ENCODE measurements around the gene MME. TPM values are rescaled to one million over a fixed set of nuclear protein-coding genes. Genes with fewer than 3 reads are reported as not detected.

MME gene
- total and polyA plus RNA-seq, 10 of the 15 experiments (the other 5 are each of a cell fraction or from before 2014, with no cell fraction given): under 0.01 to 0.23 (median 0.09) TPM; not detected in 3

DNA sequence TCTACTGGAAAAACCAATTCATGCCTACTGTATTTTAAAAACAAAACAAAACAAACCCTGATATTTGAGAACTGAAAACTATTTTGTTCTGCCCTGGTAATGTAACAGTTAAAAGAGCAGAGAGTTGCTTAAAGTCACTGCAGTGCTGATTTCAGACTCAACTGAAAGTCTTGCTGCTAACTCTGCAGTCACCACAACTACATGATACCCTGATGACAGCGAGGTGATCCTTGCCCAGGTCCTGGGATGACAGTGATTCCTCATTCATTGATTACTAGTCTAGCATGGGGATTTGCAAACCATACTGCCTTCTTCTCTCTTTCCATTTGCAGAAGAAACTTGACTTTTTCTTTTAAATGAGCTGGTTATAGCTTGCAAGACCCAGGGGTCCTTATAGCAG lies 67.5 kb downstream of the MME start:
- intact Hi-C loops (cut with micrococcal nuclease; ENCODE audit: unreplicated experiment): no loop called here
- no TSS peak for BruUV-seq (replicated peaks)
- POLR2A ChIA-PET: no interaction called here

More for the DNA sequence above, 67.5 kb downstream of the MME start:
- ChIA-PET SMC1A (ENCODE audit: uncharacterized antibody, unreplicated experiment) (no interaction called here), CTCF (no interaction called here), RAD21 (ENCODE audit: unreplicated experiment) (no interaction called here)
- no peaks in the 10 kb centered on the region for H4K20me1 ChIP-seq (ENCODE audit: control insufficient read depth, insufficient read depth)
- no peak overlapping the region for H3K4me3 ChIP-seq
- H3K27ac ChIP-seq (ENCODE audit: control insufficient read depth, insufficient read depth): no peak overlapping the region
- no peaks in the 10 kb centered on the region for H3K79me2 ChIP-seq (ENCODE audit: control insufficient read depth, insufficient read depth, low read length)
- H3K4me1 ChIP-seq (ENCODE audit: control insufficient read depth, insufficient read depth, low read length): no peaks in the 10 kb centered on the region
- no peak overlapping the region for H3K4me2 ChIP-seq (ENCODE audit: control insufficient read depth, insufficient read depth)
- in situ Hi-C loops (cut with MboI): no loop called here
- no peaks in the 10 kb centered on the region for H3K36me3 ChIP-seq (ENCODE audit: control insufficient read depth in 2 of 2, insufficient read depth in 2 of 2, low read length in 1 of 2)
- 0% methylated on average over 1 of the region's 1 CpG for WGBS (ENCODE audit: insufficient coverage, insufficient replicate concordance, low lambda C conversion rate, missing lambda C conversion rate)
- no peak overlapping the region for H3K9ac ChIP-seq (ENCODE audit: control insufficient read depth, insufficient read depth, low read length)
- H3K27me3 ChIP-seq (replicated peaks in 1 of 2; ENCODE audit: control insufficient read depth in 2 of 2, insufficient read depth in 2 of 2, low read length in 1 of 2): no peaks in the 10 kb centered on the region
- FAIRE-seq (no peak), DNase-seq (ENCODE audit: low read depth, low spot score) (no peak), ATAC-seq (no peak)
- H2AFZ ChIP-seq (ENCODE audit: control insufficient read depth, low read depth, low read length): no peak overlapping the region
- no peak for TF ChIP-seq YY1 (IDR thresholded peaks at IDR 0.05; ENCODE audit: low read depth, low read length)
- no peak for TF ChIP-seq NFIC (IDR thresholded peaks at IDR 0.05; ENCODE audit: low read depth, low read length)
- no peak for TF ChIP-seq KLF5 (IDR thresholded peaks at IDR 0.05; ENCODE audit: partially characterized antibody)
- TF ChIP-seq SMAD5 (IDR thresholded peaks at IDR 0.05; ENCODE audit: low read depth): no peak
- no peak for TF ChIP-seq POU2F2 (IDR thresholded peaks at IDR 0.05; ENCODE audit: borderline replicate concordance, low read depth, low read length)
- TF ChIP-seq FOXK2 (IDR thresholded peaks at IDR 0.05): no peak
- TF ChIP-seq, protein P1, sequence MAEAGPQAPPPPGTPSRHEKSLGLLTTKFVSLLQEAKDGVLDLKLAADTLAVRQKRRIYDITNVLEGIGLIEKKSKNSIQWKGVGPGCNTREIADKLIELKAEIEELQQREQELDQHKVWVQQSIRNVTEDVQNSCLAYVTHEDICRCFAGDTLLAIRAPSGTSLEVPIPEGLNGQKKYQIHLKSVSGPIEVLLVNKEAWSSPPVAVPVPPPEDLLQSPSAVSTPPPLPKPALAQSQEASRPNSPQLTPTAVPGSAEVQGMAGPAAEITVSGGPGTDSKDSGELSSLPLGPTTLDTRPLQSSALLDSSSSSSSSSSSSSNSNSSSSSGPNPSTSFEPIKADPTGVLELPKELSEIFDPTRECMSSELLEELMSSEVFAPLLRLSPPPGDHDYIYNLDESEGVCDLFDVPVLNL (IDR thresholded peaks at IDR 0.05; ENCODE audit: low read depth, low read length): no peak
- no peak for TF ChIP-seq RAD51 (IDR thresholded peaks at IDR 0.05)
- TF ChIP-seq, protein P2, sequence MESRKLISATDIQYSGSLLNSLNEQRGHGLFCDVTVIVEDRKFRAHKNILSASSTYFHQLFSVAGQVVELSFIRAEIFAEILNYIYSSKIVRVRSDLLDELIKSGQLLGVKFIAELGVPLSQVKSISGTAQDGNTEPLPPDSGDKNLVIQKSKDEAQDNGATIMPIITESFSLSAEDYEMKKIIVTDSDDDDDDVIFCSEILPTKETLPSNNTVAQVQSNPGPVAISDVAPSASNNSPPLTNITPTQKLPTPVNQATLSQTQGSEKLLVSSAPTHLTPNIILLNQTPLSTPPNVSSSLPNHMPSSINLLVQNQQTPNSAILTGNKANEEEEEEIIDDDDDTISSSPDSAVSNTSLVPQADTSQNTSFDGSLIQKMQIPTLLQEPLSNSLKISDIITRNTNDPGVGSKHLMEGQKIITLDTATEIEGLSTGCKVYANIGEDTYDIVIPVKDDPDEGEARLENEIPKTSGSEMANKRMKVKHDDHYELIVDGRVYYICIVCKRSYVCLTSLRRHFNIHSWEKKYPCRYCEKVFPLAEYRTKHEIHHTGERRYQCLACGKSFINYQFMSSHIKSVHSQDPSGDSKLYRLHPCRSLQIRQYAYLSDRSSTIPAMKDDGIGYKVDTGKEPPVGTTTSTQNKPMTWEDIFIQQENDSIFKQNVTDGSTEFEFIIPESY (IDR thresholded peaks at IDR 0.05): no peak
- no peak for TF ChIP-seq HDGF (IDR thresholded peaks at IDR 0.05)
- no peak for TF ChIP-seq CHD1 (IDR thresholded peaks at IDR 0.05; ENCODE audit: low read depth, low read length)
- no peak for TF ChIP-seq ZNF622 (IDR thresholded peaks at IDR 0.05)
- H3K9me3 ChIP-seq (replicated peaks; ENCODE audit: control insufficient read depth, insufficient read depth, low read length): no peaks in the 10 kb centered on the region

Measured in GM12878 (cell line).